ENCODE measurements around the gene HLA-A. TPM values are rescaled to one million over a fixed set of nuclear protein-coding genes. Genes with fewer than 3 reads are reported as not detected.

HLA-A gene
- total RNA-seq, 4 donors from 2014 or later: 530 to 1,047 (median 828) TPM

GRCh38 chr6:29938746-29939508 lies 3.4 kb upstream of the HLA-A start:
- intact Hi-C loops (cut with DNase I; ENCODE audit: low total_unique reads): no loop called here
- H3K4me3 ChIP-seq (ENCODE audit: low read depth, poor library complexity, severe bottlenecking): no peak overlapping the region
- TF ChIP-seq CTCF (IDR thresholded peaks at IDR 0.05) (no peak), POLR2A (IDR thresholded peaks at IDR 0.05) (no peak)
- no peak for DNase-seq (ENCODE audit: low spot score in 2 of 2)
- 46 to 60% methylated on average over 8 to 9 of the region's 9 CpGs for WGBS, 2 donors

- intact Hi-C loops (cut with DNase I; ENCODE audit: low total_unique reads): no loop called here
- TF ChIP-seq POLR2A (IDR thresholded peaks at IDR 0.05): no peak
- TF ChIP-seq CTCF (IDR thresholded peaks at IDR 0.05): no peak
- 13 to 49% methylated on average over 4 of the region's 4 CpGs for WGBS, 2 donors
These were observed 1.3 kb upstream of the HLA-A start for GRCh38 chr6:29941016-29941415.

GRCh38 chr6:29941471-29941870 lies 861 bp upstream of the HLA-A start:
- intact Hi-C loops (cut with DNase I; ENCODE audit: low total_unique reads): no loop called here
- no peak for TF ChIP-seq CTCF (IDR thresholded peaks at IDR 0.05)
- no peak for TF ChIP-seq POLR2A (IDR thresholded peaks at IDR 0.05)
- 0 to 7% methylated on average over 1 of the region's 1 CpG for WGBS, 2 donors
- no peak overlapping the region for H3K4me3 ChIP-seq (ENCODE audit: low read depth, poor library complexity, severe bottlenecking)
- DNase-seq (ENCODE audit: low spot score in 2 of 2): no peak

More at GRCh38 chr6:29941016-29941415, 1.3 kb upstream of the HLA-A start:
- no peak for DNase-seq (ENCODE audit: low spot score in 2 of 2)
- no peak overlapping the region for H3K4me3 ChIP-seq (ENCODE audit: low read depth, poor library complexity, severe bottlenecking)

- DNase-seq (ENCODE audit: low spot score in 2 of 2): no peak
- H3K4me3 ChIP-seq (ENCODE audit: low read depth, poor library complexity, severe bottlenecking): no peak overlapping the region
- intact Hi-C loops (cut with DNase I; ENCODE audit: low total_unique reads): no loop called here
- TF ChIP-seq POLR2A (IDR thresholded peaks at IDR 0.05): no peak
- TF ChIP-seq CTCF (IDR thresholded peaks at IDR 0.05): no peak
- 0% methylated on average over 4 to 5 of the region's 5 CpGs for WGBS, 2 donors
These were observed 437 bp upstream of the HLA-A start for GRCh38 chr6:29941916-29942274.

- 22 to 30% methylated on average over 21 to 34 of the region's 58 CpGs for WGBS, 2 donors
- H3K4me3 ChIP-seq (ENCODE audit: low read depth, poor library complexity, severe bottlenecking): peak overlapping the region; percentile 48
- peak in 1 of 2 donors; percentile 86 for DNase-seq (ENCODE audit: low spot score in 2 of 2)
- intact Hi-C loops (cut with DNase I; ENCODE audit: low total_unique reads): no loop called here
- TF ChIP-seq CTCF (IDR thresholded peaks at IDR 0.05) (no peak), POLR2A (IDR thresholded peaks at IDR 0.05) (no peak)
These were observed 978 bp downstream of the HLA-A start for GRCh38 chr6:29943053-29943966.

All from lower leg skin (tissue), 4 donors.